ENCODE data around the gene RBMX2. TPM values are rescaled to one million over a fixed set of nuclear protein-coding genes. Genes with fewer than 3 reads are reported as not detected.
A peak's percentile ranks its signal among the peaks of the same experiment; 100 is the strongest.
"Not testable (repeated sequence)": the region's sequence is repeated elsewhere in the genome, so short reads cannot be mapped to it uniquely, and the experiment has no call there.

Gene RBMX2, protein sequence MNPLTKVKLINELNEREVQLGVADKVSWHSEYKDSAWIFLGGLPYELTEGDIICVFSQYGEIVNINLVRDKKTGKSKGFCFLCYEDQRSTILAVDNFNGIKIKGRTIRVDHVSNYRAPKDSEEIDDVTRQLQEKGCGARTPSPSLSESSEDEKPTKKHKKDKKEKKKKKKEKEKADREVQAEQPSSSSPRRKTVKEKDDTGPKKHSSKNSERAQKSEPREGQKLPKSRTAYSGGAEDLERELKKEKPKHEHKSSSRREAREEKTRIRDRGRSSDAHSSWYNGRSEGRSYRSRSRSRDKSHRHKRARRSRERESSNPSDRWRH
- 16.5 and 19.5 TPM in 2 replicates for total RNA-seq (2014; rRNA removed; shearing (Covaris generic))

GRCh38 chrX:130401415-130402207, at the start of gene RBMX2:
Gene RBMX2, plus strand, starts transcription at chrX:130401987. Its CDS starts 46 bp downstream, at chrX:130402033.
- DNase-seq (ENCODE audit: low spot score) = peak; percentile 80

DNA sequence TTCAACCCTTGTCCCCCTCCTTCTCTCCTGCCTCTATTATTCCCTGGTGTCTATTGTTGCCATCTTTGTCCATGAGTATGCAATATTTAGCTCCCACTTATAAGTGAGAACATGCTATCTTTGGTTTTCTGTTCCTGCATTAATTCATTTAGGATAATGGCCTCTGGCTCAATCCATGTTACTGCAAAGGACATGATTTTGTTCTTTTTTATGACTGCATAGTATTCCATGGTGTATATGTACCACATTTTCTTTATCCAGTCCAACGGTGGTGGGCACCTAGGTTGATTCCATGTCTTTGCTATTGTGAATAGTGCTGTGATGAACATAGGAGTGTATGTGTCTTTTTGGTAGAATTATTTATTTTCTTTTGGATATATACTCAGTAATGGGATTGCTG, 49.7 kb upstream of the RBMX2 start:
- DNase-seq (ENCODE audit: low spot score) = not testable (repeated sequence)

- no peak for DNase-seq (ENCODE audit: low spot score)
These were observed 25.7 kb upstream of the RBMX2 start for GRCh38 chrX:130376077-130376476.

- DNase-seq (ENCODE audit: low spot score) = no peak
These were observed 23.6 kb upstream of the RBMX2 start for GRCh38 chrX:130378024-130378669.

DNA sequence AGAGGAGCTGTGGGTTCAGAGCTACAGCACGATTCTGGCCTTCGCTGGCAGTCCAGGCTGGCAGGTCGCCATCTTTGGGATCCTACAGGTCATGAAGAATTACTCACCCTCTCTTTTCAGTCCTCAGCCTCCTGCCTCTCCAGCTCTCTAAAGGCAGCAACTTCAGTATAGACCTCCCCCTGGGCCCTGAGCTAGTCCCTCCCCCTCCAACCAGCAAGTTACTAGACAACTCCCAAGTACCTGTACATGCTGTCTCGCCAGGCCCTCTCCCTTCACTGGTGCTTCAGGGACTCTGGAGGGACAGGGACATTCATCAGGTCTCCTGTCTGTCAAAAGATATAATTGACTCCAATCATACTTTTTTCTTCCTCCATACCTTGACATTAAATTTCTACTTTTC, 16.3 kb upstream of the RBMX2 start, which contains the start of gene GPR119:
GPR119 (minus strand) TSS at position 155 of the 400 bp plus-strand sequence. CDS start 227 bp downstream, outside the sequence.
- no peak for DNase-seq (ENCODE audit: low spot score)

GRCh38 chrX:130386408-130386808, 15.4 kb upstream of the RBMX2 start:
- no peak for DNase-seq (ENCODE audit: low spot score)

- peak; percentile 76 for DNase-seq (ENCODE audit: low spot score)
These were observed 8.2 kb upstream of the RBMX2 start for GRCh38 chrX:130393451-130394074.

DNA sequence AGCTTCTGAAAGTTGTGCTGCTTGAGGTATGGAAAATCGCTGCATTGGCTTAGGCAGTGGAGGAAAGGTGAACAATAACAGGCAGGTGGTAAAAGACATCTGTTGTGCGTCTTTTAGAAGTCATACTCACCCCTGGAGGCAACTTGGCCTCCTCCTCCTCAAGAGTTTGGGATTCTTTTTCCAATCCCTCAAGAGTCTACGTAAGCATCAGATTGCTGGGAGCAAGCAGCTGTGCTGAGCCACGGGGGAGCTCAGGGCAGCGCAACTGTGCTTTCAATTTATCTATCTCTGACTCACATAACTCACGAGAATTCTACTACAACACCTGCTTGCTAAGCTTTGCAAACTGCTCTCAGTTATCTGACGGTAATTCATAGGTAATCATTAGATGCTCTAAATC, 6.4 kb upstream of the RBMX2 start:
- DNase-seq (ENCODE audit: low spot score) = no peak

- no peak for DNase-seq (ENCODE audit: low spot score)
These were observed 459 bp downstream of the RBMX2 start for GRCh38 chrX:130402208-130402684.

DNA sequence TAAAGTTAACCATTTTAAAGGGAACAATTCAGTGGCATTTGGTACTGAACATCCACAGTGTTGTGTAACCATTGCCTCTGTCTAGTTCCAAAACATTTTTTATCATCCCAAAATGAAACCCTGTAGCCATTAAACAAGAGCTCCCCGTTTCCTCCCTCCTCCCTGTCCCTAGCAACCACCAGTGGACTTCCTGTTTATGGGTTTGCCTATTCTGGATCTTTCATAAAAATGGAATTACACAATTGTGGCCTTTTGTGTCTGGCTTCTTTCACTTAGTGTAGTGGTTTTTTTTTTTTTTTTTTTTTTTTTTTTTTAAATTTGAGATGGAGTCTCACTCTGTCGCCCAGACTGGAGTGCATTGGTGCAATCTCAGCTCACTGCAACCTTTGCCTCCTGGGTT, 11.6 kb downstream of the RBMX2 start:
- no peak for DNase-seq (ENCODE audit: low spot score)

DNA sequence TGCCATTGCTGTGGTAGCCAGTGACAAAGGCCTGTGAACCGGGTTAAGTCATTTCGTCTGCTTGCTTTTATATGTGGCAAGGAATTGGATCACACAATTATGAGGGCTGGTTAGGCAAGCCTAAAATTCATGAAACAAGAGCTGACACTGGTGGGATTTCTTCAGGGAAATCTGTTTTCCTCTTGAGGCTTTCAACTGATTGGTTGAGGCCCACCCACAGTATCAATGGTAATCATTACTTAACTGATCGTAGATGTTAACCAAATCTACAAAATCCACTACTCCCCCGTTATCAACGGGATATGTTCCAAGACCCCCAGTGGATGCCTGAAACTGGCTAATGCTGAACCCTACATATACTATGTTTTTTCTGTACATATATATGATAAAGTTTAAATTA, 13.0 kb downstream of the RBMX2 start:
- no peak for DNase-seq (ENCODE audit: low spot score)

- no peak for DNase-seq (ENCODE audit: low spot score)
These were observed 13.4 kb downstream of the RBMX2 start for GRCh38 chrX:130415201-130415600.

DNA sequence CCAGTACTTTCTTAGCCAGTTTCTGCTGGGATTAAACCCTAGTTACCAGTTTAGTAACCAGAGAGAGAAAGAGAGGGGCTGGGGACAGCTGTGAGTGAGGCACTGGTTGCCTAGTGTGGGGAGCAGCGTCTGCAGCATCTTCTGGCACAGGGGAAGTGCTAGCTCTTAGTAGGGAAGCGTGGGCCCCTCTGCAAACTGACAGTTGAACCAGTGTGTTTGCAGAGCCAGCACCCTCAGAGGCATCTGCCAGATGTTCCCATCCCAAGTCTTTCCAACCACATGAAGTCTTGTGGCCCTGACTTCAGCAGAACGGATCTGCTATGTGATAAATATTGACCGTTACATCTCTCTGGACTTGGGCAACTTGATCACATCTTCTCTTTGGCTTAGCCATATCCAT, 15.0 kb downstream of the RBMX2 start:
- DNase-seq (ENCODE audit: low spot score) = no peak

GRCh38 chrX:130418066-130418465, 16.3 kb downstream of the RBMX2 start:
- no peak for DNase-seq (ENCODE audit: low spot score)

DNA sequence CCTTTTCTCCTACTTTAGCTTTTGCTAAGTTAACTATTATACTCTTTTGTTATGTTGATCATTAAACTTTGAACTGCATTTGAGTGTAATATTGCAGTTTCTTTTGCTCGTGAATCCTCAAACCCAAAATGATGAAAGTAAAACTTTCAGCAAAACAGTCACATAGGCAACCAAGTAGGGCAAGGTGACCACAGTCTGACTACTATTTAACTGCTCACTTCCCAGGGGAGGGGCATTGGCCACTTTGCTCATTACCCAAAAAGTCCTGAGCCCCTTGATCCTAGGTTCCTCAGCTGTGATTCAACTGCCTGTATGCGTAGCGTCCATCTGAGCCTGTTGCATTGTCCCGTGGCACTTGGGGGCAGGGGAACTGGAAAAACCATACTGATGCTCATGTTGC, 17.0 kb downstream of the RBMX2 start:
- DNase-seq (ENCODE audit: low spot score) = no peak

DNA sequence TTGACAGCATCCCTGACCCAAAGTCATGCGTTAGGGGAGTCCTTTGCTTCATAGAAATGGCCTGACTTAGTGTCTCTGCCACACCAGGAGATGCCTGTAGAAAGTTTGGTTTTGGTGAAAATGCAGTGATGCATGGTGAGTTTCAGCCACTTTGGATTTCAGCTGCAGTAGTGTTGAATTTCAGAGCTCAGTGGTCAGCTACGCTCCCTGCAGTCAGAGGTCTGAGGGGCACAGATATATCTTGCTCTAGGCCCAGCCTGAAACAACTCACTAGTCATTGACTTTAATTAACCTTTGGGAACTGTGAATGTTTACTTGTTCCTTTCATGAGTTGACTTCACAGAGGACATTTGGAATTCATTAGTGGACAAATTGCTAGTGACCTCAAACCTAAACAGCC, 17.5 kb downstream of the RBMX2 start:
- DNase-seq (ENCODE audit: low spot score) = no peak

DNA sequence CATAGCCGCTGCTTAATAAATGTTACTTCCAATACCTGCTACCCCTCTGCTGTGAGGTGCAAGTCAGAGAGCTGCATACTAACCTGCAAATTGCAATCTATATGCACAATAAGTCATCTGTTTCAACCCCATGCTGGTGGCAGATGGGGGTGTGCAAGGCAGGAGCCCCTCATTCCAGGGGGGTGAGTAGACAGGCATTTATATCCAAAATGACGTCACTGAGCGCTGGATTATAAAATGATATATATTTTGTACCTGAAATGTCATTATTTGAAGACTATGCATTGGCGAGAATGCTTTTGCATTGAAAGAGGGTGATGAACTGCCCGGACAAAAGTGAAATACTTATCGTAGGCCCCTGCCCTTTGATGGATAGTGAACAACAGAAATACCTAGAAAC, 24.7 kb downstream of the RBMX2 start:
- no peak for DNase-seq (ENCODE audit: low spot score)

DNA sequence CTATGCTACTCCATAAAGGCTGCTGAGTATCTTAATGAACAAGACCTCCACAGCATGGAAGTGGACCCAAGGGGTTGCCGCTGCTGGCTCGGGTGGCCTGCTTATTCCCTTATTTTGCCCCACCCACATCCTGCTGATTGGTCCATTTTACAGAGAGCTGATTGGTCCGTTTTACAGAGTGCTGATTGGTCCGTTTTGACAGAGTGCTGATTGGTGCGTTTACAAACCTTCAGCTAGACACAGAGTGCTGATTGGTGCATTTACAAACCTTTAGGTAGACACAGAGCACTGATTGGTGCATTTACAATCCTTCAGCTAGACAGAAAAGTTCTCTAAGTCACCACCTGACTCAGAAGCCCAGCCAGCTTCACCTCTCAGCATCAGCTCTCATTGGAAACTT, 27.4 kb downstream of the RBMX2 start:
- not testable (repeated sequence) for DNase-seq (ENCODE audit: low spot score)

DNA sequence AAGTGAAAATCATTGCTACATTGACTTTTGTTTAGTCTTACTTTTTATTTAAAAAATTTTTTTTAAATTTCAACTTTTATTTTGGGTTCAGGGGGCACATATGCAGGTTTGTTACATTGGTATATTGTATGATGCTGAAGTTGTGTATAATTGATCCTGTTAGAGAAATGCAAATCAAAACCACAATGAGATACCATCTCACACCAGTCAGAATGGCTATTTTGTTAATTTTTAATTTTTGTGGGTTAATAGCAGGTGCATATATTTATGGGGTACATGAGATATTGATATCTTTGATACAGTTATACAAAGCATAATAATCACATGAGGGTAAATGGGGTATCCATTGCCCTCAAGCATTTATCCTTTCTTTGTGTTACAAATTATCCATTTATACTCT, 34.1 kb downstream of the RBMX2 start:
- DNase-seq (ENCODE audit: low spot score) = no peak

DNA sequence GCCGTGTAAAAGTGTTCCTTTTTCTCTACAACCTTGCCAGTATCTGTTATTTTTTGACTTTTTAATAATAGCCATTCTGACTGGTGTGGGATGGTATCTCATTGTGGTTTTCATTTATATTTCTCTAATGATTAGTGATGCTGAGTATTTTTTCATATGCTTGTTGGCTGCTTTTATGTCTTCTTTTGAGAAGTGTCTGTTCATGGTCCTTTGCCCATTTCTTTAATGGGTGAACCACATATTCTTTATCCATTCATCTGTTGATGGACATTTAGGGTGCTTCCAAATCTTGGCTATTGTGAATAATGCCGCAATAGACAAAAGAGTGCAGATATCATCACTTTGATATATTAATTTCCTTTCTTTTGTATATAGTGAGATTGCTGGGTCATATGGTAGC, 36.2 kb downstream of the RBMX2 start:
- not testable (repeated sequence) for DNase-seq (ENCODE audit: low spot score)

DNA sequence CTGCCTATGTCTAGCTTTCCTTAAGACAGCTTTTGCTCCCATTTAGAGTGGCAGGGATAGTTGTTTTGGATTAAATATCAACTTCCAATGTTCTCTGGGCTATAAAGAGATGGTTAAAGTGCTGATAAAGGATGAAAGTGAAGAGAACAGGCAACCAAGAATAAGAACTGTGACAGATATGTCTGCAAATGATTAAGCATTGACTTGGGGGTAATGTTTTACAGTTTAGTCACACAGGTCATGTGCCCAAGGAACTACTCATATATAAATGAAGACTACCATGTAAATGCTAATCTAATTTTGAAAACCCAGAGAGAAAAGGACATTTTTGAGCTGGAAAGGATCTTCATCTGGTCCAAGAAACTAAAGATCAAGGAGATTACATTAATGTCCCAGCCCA, 42.1 kb downstream of the RBMX2 start:
- no peak for DNase-seq (ENCODE audit: low spot score)
